Stimulated activated naive B cell treated with anti-CD40 and anti-IgM and Interleukin-4, amounts not matched to agents 10 μg/mL and 1 μg/mL and 100 μg/mL, for 72 hours (primary cell): ENCODE results near the gene SLC44A5.
"Not testable (repeated sequence)": the region's sequence is repeated elsewhere in the genome, so short reads cannot be mapped to it uniquely, and the experiment has no call there.

ENCODE experiments used
- ATAC-seq, 2 donors: fragments of 150-1000 bp; cut with Tn5 transposase; replicated peaks; 2 replicates each; pipeline ENCODE4 v1.10.0; 2021; ENCODE audit warnings: moderate library complexity in 1 of 2
- DNase-seq: peaks from one replicate; pipeline ENCODE4 v3.0.0; 2021
- H3K27ac Mint-ChIP-seq: one replicate; pipeline ENCODE4 v1.8.0; 2022; ENCODE audit warnings: mild to moderate bottlenecking, mixed read lengths
- H3K27me3 Mint-ChIP-seq, 2 donors: one replicate each; pipeline ENCODE4 v1.8.0; 2022; ENCODE audit warnings: mixed read lengths in 2 of 2
- H3K36me3 Mint-ChIP-seq, 2 donors: one replicate each; pipeline ENCODE4 v1.8.0; 2022; ENCODE audit warnings: mixed read lengths in 2 of 2, mild to moderate bottlenecking in 1 of 2
- H3K4me1 Mint-ChIP-seq, 2 donors: one replicate each; pipeline ENCODE4 v1.8.0; 2022; ENCODE audit warnings: mixed read lengths in 2 of 2, mild to moderate bottlenecking in 1 of 2
- H3K4me3 Mint-ChIP-seq, 2 donors: one replicate each; pipeline ENCODE4 v1.8.0; 2022; ENCODE audit warnings: mild to moderate bottlenecking in 2 of 2, mixed read lengths in 2 of 2, moderate library complexity in 1 of 2
- H3K9me3 Mint-ChIP-seq, 2 donors: one replicate each; pipeline ENCODE4 v1.8.0; 2022; ENCODE audit warnings: mixed read lengths in 2 of 2, mild to moderate bottlenecking in 1 of 2

SLC44A5 gene

DNA sequence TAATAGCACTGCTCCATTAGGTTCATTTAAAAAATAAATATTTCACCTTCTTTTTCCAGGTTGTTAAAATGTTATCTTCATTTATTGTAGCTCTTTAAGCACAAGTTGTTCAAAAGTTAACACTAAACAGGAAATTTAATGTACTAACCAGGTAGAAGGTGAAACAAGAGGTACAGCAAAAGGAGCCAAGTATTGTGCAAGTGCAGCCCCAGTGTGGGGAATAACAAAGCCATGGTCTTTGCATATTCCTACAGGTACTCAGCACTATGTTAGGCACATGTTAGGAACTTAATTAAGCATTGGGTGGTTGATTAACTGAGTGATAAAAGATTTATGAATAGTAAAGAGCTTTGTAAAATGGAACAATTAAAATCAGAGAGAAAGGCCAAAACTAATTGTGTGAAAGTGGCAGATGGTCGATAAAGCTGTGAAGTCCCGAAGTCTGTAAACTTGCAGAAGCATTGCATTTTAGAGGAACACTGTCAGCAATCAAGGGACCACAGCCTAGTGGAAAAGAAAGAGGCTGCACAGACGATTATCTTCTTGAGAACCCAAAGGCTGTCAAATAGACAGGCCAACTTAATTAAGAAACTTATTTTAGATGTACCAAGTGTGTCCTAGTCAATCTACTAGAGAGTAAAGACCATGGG lies 185.8 kb downstream of the SLC44A5 start:
- DNase-seq (no peak), ATAC-seq (no peak)
- Mint-ChIP-seq H3K9me3 (peaks cover 0 to 1% of the 10 kb centered on the region in 2 donors), H3K4me1 (no peaks in the 10 kb centered on the region), H3K27ac (no peak overlapping the region), H3K27me3 (no peaks in the 10 kb centered on the region), H3K36me3 (no peaks in the 10 kb centered on the region), H3K4me3 (no peak overlapping the region)

DNA sequence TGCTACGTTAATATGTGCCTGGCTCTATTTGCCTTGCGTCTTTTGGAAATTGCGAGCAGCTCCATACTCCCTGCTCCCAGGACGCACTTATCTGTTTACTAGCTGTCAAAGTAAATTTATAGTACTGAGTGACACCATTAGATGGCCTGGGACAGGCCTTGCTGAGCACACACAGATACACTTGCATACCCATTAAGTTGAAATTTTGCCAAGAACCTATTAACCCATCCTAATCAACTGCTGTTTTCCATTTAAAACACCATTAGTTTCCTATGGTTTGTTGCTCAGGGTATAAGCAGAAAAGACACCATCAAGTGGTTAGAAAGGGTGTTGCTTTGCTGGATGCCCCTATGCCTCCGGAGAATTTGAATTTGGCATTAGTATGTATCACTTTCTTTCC lies 187.3 kb downstream of the SLC44A5 start:
- Mint-ChIP-seq H3K4me3 (no peak overlapping the region), H3K36me3 (no peaks in the 10 kb centered on the region), H3K4me1 (no peaks in the 10 kb centered on the region), H3K9me3 (peaks cover 0 to 1% of the 10 kb centered on the region in 2 donors), H3K27ac (no peak overlapping the region), H3K27me3 (no peaks in the 10 kb centered on the region)
- DNase-seq (no peak), ATAC-seq (no peak)

GRCh38 chr1:75423136-75423535 lies 187.8 kb downstream of the SLC44A5 start:
- H3K9me3 Mint-ChIP-seq = peaks cover 0 to 1% of the 10 kb centered on the region in 2 donors
- no peaks in the 10 kb centered on the region for H3K36me3 Mint-ChIP-seq
- no peak overlapping the region for H3K4me3 Mint-ChIP-seq
- no peaks in the 10 kb centered on the region for H3K4me1 Mint-ChIP-seq
- ATAC-seq = no peak
- no peak for DNase-seq
- H3K27ac Mint-ChIP-seq = no peak overlapping the region
- no peaks in the 10 kb centered on the region for H3K27me3 Mint-ChIP-seq

- Mint-ChIP-seq H3K4me1 (no peaks in the 10 kb centered on the region), H3K4me3 (no peak overlapping the region), H3K36me3 (no peaks in the 10 kb centered on the region), H3K9me3 (peaks cover 0 to 1% of the 10 kb centered on the region in 2 donors), H3K27ac (no peak overlapping the region), H3K27me3 (no peaks in the 10 kb centered on the region)
- ATAC-seq = no peak
- DNase-seq = no peak
Observed at GRCh38 chr1:75421371-75421770, 189.5 kb downstream of the SLC44A5 start.

DNA sequence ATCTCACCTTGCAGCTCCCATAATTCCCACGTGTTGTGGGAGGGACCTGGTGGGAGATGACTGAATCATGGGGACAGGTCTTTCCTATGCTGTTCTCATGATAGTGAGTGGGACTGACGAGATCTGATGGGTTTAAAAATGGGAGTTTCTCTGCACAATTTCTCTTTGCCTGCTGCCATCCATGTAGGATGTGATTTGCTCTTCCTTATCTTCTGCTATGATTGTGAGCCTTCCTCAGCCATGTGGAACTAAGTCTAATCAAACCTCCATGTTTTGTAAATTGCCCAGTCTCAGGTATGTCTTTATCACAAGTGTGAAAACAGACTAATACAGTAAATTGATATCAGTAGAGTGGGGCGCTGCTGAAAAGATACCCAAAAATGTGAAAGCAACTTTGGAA lies 195.7 kb downstream of the SLC44A5 start:
- ATAC-seq (no peak), DNase-seq (no peak)
- H3K4me1 Mint-ChIP-seq = no peaks in the 10 kb centered on the region
- H3K4me3 Mint-ChIP-seq = no peak overlapping the region
- no peaks in the 10 kb centered on the region for H3K27me3 Mint-ChIP-seq
- peaks cover 0 to 2% of the 10 kb centered on the region in 2 donors for H3K9me3 Mint-ChIP-seq
- H3K36me3 Mint-ChIP-seq = no peaks in the 10 kb centered on the region
- no peak overlapping the region for H3K27ac Mint-ChIP-seq

- no peak overlapping the region for H3K4me3 Mint-ChIP-seq
- peaks cover 0 to 2% of the 10 kb centered on the region in 2 donors for H3K9me3 Mint-ChIP-seq
- no peak overlapping the region for H3K27ac Mint-ChIP-seq
- DNase-seq (no peak), ATAC-seq (no peak)
- no peaks in the 10 kb centered on the region for H3K36me3 Mint-ChIP-seq
- no peaks in the 10 kb centered on the region for H3K27me3 Mint-ChIP-seq
- no peaks in the 10 kb centered on the region for H3K4me1 Mint-ChIP-seq
Observed at GRCh38 chr1:75412616-75413015, 198.3 kb downstream of the SLC44A5 start.

GRCh38 chr1:75404681-75405080 lies 206.2 kb downstream of the SLC44A5 start:
- not testable (repeated sequence) for DNase-seq, H3K4me3 Mint-ChIP-seq, H3K4me1 Mint-ChIP-seq, ATAC-seq, H3K36me3 Mint-ChIP-seq, H3K27ac Mint-ChIP-seq, H3K9me3 Mint-ChIP-seq, H3K27me3 Mint-ChIP-seq

DNA sequence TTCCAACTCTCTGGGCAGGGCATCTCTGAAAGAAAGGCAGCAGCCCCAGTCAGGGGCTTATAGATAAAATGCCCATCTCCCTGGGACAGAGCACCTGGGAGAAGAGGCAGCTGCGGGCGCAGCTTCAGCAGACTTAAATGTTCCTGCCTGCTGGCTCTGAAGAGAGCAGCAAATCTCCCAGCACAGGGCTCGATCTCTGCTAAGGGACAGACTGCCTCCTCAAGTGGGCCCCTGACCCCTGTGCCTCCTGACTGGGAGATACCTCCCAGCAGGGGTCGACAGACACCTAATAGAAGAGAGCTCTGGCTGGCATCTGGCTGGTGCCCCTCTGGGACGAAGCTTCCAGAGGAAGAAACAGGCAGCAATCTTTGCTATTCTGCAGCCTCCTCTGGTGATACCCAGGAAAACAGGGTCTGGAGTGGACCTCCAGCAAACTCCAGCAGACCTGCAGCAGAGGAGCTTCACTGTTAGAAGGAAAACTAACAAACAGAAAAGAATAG lies 207.7 kb downstream of the SLC44A5 start:
- H3K27me3 Mint-ChIP-seq, H3K36me3 Mint-ChIP-seq, DNase-seq, H3K27ac Mint-ChIP-seq, H3K9me3 Mint-ChIP-seq, ATAC-seq, H3K4me1 Mint-ChIP-seq, H3K4me3 Mint-ChIP-seq: not testable (repeated sequence)

DNA sequence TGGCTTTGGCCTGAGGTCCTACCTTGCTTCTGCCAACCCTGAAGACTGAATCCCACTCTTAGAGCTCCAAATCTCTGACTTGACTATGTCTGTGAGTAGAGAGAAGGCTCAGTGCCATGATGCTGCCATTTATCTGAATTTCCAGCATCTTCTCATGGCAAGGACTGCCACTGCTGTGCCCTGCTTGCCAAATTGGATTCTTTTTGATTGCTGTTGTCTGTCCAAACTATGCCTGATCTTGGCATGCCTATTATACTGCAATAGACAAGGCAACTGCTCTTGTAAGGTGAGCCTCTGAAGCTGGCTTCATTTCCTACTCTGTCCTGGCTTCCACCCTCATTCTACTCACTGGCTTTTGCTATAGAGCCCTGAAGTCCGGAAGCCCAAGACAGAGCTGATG lies 210.2 kb downstream of the SLC44A5 start:
- no peaks in the 10 kb centered on the region for H3K4me1 Mint-ChIP-seq
- H3K27ac Mint-ChIP-seq = no peak overlapping the region
- ATAC-seq (no peak), DNase-seq (no peak)
- no peak overlapping the region for H3K4me3 Mint-ChIP-seq
- peaks cover 0 to 2% of the 10 kb centered on the region in 2 donors for H3K36me3 Mint-ChIP-seq
- no peaks in the 10 kb centered on the region for H3K27me3 Mint-ChIP-seq
- peaks cover 9% of the 10 kb centered on the region in 2 donors for H3K9me3 Mint-ChIP-seq

DNA sequence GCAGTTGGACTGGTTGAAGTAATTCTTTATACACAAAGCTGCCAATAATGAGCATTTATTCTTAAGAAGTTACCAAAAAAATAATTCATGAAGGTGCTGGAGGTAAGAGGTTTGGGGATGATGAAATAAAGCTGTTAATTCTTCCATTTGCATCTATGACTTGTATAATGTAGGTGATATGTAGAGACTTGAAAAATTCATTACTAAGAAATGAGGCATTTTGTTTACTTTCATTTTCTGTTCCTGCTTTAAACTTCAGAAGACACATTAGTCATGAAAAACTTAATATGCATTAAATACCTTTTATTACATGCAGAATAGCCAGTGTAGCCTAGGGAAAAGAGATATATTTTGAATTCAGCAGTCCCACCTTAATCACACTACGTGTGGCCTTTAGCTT lies 214.2 kb downstream of the SLC44A5 start:
- peaks cover 5 to 6% of the 10 kb centered on the region in 2 donors for H3K9me3 Mint-ChIP-seq
- H3K4me1 Mint-ChIP-seq = peaks cover 0 to 1% of the 10 kb centered on the region in 2 donors
- ATAC-seq (no peak), DNase-seq (no peak)
- H3K27ac Mint-ChIP-seq = no peak overlapping the region
- H3K4me3 Mint-ChIP-seq = no peak overlapping the region
- H3K36me3 Mint-ChIP-seq = no peaks in the 10 kb centered on the region
- no peaks in the 10 kb centered on the region for H3K27me3 Mint-ChIP-seq

GRCh38 chr1:75396260-75396659 lies 214.7 kb downstream of the SLC44A5 start:
- ATAC-seq = no peak

GRCh38 chr1:75394386-75395139 lies 216.4 kb downstream of the SLC44A5 start:
- H3K27me3 Mint-ChIP-seq = no peaks in the 10 kb centered on the region
- no peaks in the 10 kb centered on the region for H3K36me3 Mint-ChIP-seq
- no peak overlapping the region for H3K4me3 Mint-ChIP-seq
- ATAC-seq = peak in 1 of 2 donors; percentile 58
- H3K9me3 Mint-ChIP-seq = peaks cover 6 to 12% of the 10 kb centered on the region in 2 donors
- H3K27ac Mint-ChIP-seq = no peak overlapping the region
- DNase-seq = no peak
- peaks cover 0 to 1% of the 10 kb centered on the region in 2 donors for H3K4me1 Mint-ChIP-seq

More at GRCh38 chr1:75396260-75396659, 214.7 kb downstream of the SLC44A5 start:
- Mint-ChIP-seq H3K4me3 (no peak overlapping the region), H3K27ac (no peak overlapping the region), H3K4me1 (peaks cover 0 to 1% of the 10 kb centered on the region in 2 donors), H3K27me3 (no peaks in the 10 kb centered on the region), H3K36me3 (no peaks in the 10 kb centered on the region), H3K9me3 (peaks cover 6 to 7% of the 10 kb centered on the region in 2 donors)
- no peak for DNase-seq

DNA sequence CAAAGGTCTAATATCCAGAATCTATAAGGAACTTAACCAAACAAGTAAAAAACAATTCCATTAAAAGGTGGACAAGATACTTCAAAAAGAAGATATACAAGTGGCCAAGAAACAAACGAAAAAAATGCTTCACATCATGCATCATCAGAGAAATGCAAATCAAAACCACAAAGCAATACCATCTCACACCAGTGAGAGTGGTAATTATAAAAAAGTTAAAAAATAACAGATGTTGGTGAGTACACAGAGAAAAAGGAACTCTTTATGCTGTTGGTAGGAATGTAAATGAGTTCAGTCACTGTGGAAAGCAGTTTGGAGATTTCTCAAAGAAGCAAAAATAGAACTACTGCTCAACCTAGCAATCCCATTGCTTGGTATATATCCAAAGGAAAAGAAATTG lies 218.6 kb downstream of the SLC44A5 start:
- no peak overlapping the region for H3K27ac Mint-ChIP-seq
- DNase-seq (no peak), ATAC-seq (peak in 1 of 2 donors; percentile 31)
- H3K9me3 Mint-ChIP-seq = peaks cover 11 to 12% of the 10 kb centered on the region in 2 donors
- H3K36me3 Mint-ChIP-seq = no peaks in the 10 kb centered on the region
- peaks cover 0 to 1% of the 10 kb centered on the region in 2 donors for H3K4me1 Mint-ChIP-seq
- no peaks in the 10 kb centered on the region for H3K27me3 Mint-ChIP-seq
- no peak overlapping the region for H3K4me3 Mint-ChIP-seq

DNA sequence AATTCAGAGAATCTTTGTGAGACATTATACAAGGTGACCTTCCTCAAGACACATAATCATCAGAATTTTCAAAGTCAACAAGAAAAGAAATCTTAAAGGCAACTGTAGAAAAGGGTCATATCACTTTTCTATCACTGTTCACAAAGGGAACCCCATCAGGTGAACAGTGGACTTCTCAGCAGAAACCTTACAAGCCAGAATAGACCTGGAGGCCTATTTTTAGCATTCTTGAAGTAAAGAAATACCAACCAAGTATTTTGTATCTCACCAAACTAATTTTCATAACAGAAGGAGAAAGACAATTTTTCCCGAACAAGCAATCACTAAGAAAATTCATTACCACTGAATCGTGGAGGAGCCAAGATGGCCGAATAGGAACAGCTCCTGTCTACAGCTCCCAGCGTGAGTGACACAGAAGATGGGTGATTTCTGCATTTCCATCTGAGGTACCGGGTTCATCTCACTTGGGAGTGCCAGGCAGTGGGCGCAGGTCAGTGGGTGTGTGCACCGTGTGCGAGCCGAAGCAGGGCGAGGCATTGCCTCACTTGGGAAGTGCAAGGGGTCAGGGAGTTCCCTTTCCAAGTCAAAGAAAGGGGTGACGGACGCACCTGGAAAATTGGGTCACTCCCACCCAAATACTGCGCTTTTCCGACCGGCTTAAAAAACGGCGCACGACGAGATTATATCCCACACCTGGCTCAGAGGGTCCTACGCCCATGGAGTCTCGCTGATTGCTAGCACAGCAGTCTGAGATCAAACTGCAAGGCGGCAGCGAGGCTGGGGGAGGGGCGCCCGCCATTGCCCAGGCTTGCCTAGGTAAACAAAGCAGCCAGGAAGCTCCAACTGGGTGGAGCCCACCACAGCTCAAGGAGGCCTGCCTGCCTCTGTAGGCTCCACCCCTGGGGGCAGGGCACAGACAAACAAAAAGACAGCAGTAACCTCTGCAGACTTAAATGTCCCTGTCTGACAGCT lies 235.2 kb downstream of the SLC44A5 start:
- H3K27me3 Mint-ChIP-seq, H3K36me3 Mint-ChIP-seq, H3K4me3 Mint-ChIP-seq, H3K4me1 Mint-ChIP-seq, H3K9me3 Mint-ChIP-seq, ATAC-seq, DNase-seq, H3K27ac Mint-ChIP-seq: not testable (repeated sequence)
